Gastroesophageal sphincter (tissue), 3 donors: ENCODE results near the gene TM9SF2.

Source experiments
- EP300 ChIP-seq: sonication (generic); formaldehyde crosslinking; IDR thresholded peaks from one replicate; pipeline ENCODE4 v1.6.1; 2017; ENCODE audit warnings: antibody characterized with exemption, mild to moderate bottlenecking
- POLR2A ChIP-seq, 2 donors: fragments of 450-650 bp; IDR thresholded peaks; one replicate each; pipeline ENCODE4 v1.6.1; 2017; ENCODE audit warnings: antibody characterized with exemption in 2 of 2, mild to moderate bottlenecking in 2 of 2, moderate library complexity in 1 of 2
- POLR2AphosphoS5 ChIP-seq: sonication (generic); formaldehyde crosslinking; IDR thresholded peaks from one replicate; pipeline ENCODE4 v1.6.1; 2017; ENCODE audit warnings: antibody characterized with exemption
- TF ChIP-seq, protein P1 (sequence below), 4 experiments: fragments of 200-600 bp in 2 of 4; fragments of 450-650 bp in 2 of 4; sonication (generic) in 1 of 4; IDR thresholded peaks; one replicate each; pipeline ENCODE4 v1.5.1; 2017 to 2019; ENCODE audit warnings: antibody characterized with exemption in 4 of 4, mild to moderate bottlenecking in 2 of 4, moderate library complexity in 2 of 4

DNA sequence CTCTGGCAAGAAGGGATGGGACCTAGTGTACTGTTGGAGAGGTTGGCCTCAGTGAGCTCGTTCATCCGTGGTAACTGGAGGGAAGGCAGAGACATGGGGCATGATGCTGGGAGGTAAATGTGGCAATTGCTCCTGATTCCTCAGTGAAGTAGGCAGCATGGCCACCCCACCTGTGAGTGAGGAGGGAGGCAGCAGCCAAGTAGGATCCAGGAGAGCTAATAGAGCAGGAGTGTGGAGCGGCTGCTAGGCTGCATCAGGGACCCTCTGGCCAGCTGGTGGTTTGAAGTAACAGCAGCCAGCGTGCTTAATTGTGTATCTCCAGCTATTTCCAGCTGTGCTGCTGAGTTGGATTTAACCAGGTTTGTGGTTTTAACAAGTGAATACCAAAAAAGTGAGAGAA lies 24.7 kb downstream of the TM9SF2 start:
- TF ChIP-seq POLR2AphosphoS5 (no peak), POLR2A (IDR thresholded peaks at IDR 0.05) (no peak), EP300 (no peak)
- TF ChIP-seq, protein P1, sequence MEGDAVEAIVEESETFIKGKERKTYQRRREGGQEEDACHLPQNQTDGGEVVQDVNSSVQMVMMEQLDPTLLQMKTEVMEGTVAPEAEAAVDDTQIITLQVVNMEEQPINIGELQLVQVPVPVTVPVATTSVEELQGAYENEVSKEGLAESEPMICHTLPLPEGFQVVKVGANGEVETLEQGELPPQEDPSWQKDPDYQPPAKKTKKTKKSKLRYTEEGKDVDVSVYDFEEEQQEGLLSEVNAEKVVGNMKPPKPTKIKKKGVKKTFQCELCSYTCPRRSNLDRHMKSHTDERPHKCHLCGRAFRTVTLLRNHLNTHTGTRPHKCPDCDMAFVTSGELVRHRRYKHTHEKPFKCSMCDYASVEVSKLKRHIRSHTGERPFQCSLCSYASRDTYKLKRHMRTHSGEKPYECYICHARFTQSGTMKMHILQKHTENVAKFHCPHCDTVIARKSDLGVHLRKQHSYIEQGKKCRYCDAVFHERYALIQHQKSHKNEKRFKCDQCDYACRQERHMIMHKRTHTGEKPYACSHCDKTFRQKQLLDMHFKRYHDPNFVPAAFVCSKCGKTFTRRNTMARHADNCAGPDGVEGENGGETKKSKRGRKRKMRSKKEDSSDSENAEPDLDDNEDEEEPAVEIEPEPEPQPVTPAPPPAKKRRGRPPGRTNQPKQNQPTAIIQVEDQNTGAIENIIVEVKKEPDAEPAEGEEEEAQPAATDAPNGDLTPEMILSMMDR (IDR thresholded peaks at IDR 0.05), result no peak
